ENCODE results near the gene CACNG8. TPM values are rescaled to one million over a fixed set of nuclear protein-coding genes. Genes with fewer than 3 reads are reported as not detected.
A peak's percentile ranks its signal among the peaks of the same experiment; 100 is the strongest.

The CACNG8 gene
- total and polyA plus RNA-seq, 2 experiments from 2014 or later = 0.06 to 0.13 TPM

DNA sequence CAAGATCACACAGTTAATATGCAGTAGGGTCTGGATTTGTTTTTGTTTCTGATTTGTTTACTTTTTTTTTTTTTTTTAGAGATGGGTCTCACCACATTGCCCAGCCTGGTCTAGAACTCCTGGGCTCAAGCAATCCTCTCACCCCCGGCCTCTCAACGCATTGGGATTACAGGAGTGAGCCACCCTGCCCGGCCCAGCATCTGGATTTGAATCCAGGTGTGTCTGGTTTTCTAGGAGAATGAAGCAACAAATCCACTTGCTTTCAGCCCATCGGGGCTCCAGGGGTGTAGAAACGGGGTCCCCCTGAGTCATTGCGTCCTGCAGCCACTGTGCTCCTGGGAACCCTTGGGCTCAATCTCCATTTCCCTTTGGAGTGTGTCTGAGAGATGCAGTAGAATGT is 6.6 kb downstream of the CACNG8 start:
- Histone ChIP-seq H3K4me3 (no peak overlapping the region), H3K4me2 (no peak overlapping the region), H4K20me1 (ENCODE audit: insufficient read depth, poor library complexity, severe bottlenecking) (no peaks in the 10 kb centered on the region), H3K27me3 (peaks cover 17% of the 10 kb centered on the region), H3K79me2 (no peaks in the 10 kb centered on the region), H3K9me3 (ENCODE audit: low read depth) (no peaks in the 10 kb centered on the region), H3K9me2 (replicated peaks; ENCODE audit: insufficient read depth) (no peaks in the 10 kb centered on the region), H2AFZ (no peak overlapping the region), H3K4me1 (ENCODE audit: insufficient read depth) (no peaks in the 10 kb centered on the region), H3K36me3 (replicated peaks; ENCODE audit: insufficient read depth, low read depth) (no peaks in the 10 kb centered on the region), H3K27ac (no peak overlapping the region)
- 89% methylated on average over 6 of the region's 6 CpGs for WGBS (ENCODE audit: low lambda C conversion rate, missing lambda C conversion rate)
- TF ChIP-seq EZH2phosphoT487 (IDR thresholded peaks at IDR 0.05; ENCODE audit: low read depth, severe bottlenecking, unreplicated experiment) (no peak), EZH2 (IDR thresholded peaks at IDR 0.05; ENCODE audit: borderline replicate concordance) (no peak)
- TF ChIP-seq, protein P1, sequence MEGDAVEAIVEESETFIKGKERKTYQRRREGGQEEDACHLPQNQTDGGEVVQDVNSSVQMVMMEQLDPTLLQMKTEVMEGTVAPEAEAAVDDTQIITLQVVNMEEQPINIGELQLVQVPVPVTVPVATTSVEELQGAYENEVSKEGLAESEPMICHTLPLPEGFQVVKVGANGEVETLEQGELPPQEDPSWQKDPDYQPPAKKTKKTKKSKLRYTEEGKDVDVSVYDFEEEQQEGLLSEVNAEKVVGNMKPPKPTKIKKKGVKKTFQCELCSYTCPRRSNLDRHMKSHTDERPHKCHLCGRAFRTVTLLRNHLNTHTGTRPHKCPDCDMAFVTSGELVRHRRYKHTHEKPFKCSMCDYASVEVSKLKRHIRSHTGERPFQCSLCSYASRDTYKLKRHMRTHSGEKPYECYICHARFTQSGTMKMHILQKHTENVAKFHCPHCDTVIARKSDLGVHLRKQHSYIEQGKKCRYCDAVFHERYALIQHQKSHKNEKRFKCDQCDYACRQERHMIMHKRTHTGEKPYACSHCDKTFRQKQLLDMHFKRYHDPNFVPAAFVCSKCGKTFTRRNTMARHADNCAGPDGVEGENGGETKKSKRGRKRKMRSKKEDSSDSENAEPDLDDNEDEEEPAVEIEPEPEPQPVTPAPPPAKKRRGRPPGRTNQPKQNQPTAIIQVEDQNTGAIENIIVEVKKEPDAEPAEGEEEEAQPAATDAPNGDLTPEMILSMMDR (IDR thresholded peaks at IDR 0.05; ENCODE audit: poor library complexity) = no peak
- no peak for DNase-seq (ENCODE audit: low spot score)

DNA sequence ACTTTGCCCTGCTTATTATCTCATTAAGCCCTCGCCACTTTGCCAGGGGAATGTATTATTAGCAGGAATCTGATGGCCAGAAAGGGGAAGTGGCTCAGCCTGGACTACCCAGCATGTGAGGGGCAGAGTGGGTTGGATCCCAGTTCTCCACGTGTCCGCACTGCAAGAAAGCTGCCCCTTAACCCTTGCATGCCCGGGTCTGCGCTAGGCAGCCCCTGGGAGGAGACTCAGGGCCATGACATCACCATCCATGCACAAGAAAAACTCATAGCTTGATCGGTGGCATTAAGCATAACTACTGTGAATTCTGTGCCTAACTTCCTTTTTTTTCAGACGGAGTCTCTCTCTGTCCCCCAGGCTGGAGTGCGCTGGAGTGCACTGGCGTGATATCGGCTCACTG is 8.9 kb downstream of the CACNG8 start:
- no peaks in the 10 kb centered on the region for H4K20me1 ChIP-seq (ENCODE audit: insufficient read depth, poor library complexity, severe bottlenecking)
- H3K4me1 ChIP-seq (ENCODE audit: insufficient read depth) = no peaks in the 10 kb centered on the region

DNA sequence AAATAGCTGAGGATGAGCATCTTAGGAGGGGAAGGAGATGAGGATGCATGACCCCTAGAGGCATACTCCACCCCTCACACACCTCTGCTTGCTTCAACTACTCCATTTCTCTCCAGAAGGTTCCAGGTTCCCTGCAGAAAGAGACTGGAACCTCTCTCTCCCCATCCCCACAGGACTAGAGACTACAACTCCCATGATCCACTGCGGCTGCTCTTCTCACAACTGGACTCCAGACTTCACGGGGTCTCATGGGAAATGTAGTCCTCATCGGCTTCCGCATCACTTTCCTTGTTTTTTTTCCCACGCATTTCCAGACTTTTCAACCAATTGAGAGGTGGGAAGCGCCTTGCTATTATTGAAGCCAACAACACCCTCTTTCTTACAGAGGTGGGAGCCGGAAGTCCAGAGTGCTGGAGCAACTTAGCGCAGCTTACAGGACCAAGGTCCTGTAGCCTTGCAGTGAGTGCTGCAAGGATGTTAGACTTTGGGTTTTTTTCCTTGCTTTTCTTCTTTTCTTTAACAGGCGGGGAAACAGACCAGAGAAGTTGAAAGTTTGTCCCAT is 14.8 kb downstream of the CACNG8 start:
- H3K79me2 ChIP-seq = no peaks in the 10 kb centered on the region
- H2AFZ ChIP-seq = peak overlapping the region; percentile 88
- peaks cover 28% of the 10 kb centered on the region for H3K27me3 ChIP-seq
- H4K20me1 ChIP-seq (ENCODE audit: insufficient read depth, poor library complexity, severe bottlenecking) = no peaks in the 10 kb centered on the region
- no peaks in the 10 kb centered on the region for H3K9me2 ChIP-seq (replicated peaks; ENCODE audit: insufficient read depth)
- peaks cover 8% of the 10 kb centered on the region for H3K4me1 ChIP-seq (ENCODE audit: insufficient read depth)
- no peak for TF ChIP-seq EZH2phosphoT487 (IDR thresholded peaks at IDR 0.05; ENCODE audit: low read depth, severe bottlenecking, unreplicated experiment)
- TF ChIP-seq, protein P1 (IDR thresholded peaks at IDR 0.05; ENCODE audit: poor library complexity) = no peak
- no peak for TF ChIP-seq EZH2 (IDR thresholded peaks at IDR 0.05; ENCODE audit: borderline replicate concordance)
- WGBS (ENCODE audit: low lambda C conversion rate, missing lambda C conversion rate) = 2% methylated on average over 9 of the region's 9 CpGs
- H3K27ac ChIP-seq = no peak overlapping the region
- DNase-seq (ENCODE audit: low spot score) = peak; percentile 89
- peak overlapping the region; percentile 4 for H3K4me3 ChIP-seq
- no peaks in the 10 kb centered on the region for H3K36me3 ChIP-seq (replicated peaks; ENCODE audit: insufficient read depth, low read depth)
- peak overlapping the region; percentile 82 for H3K4me2 ChIP-seq
- no peaks in the 10 kb centered on the region for H3K9me3 ChIP-seq (ENCODE audit: low read depth)

More for the DNA sequence above, 8.9 kb downstream of the CACNG8 start:
- H3K27me3 ChIP-seq = peaks cover 4% of the 10 kb centered on the region
- H3K4me3 ChIP-seq = no peak overlapping the region
- no peak overlapping the region for H2AFZ ChIP-seq
- TF ChIP-seq EZH2 (IDR thresholded peaks at IDR 0.05; ENCODE audit: borderline replicate concordance) = no peak
- TF ChIP-seq EZH2phosphoT487 (IDR thresholded peaks at IDR 0.05; ENCODE audit: low read depth, severe bottlenecking, unreplicated experiment) = no peak
- TF ChIP-seq, protein P1 (IDR thresholded peaks at IDR 0.05; ENCODE audit: poor library complexity) = no peak
- no peak for DNase-seq (ENCODE audit: low spot score)
- no peaks in the 10 kb centered on the region for H3K9me2 ChIP-seq (replicated peaks; ENCODE audit: insufficient read depth)
- H3K4me2 ChIP-seq = no peak overlapping the region
- 73% methylated on average over 10 of the region's 10 CpGs for WGBS (ENCODE audit: low lambda C conversion rate, missing lambda C conversion rate)
- no peak overlapping the region for H3K27ac ChIP-seq
- no peaks in the 10 kb centered on the region for H3K9me3 ChIP-seq (ENCODE audit: low read depth)
- H3K36me3 ChIP-seq (replicated peaks; ENCODE audit: insufficient read depth, low read depth) = no peaks in the 10 kb centered on the region
- no peaks in the 10 kb centered on the region for H3K79me2 ChIP-seq

All from hepatocyte (in vitro differentiated cells).